ENCODE data around the gene BAHCC1. TPM values are rescaled to one million over a fixed set of nuclear protein-coding genes. Genes with fewer than 3 reads are reported as not detected.

Gene BAHCC1
- total and polyA plus RNA-seq, 9 of the 15 experiments (the other 6 are each of a cell fraction or from before 2014, with no cell fraction given): 0.14 to 26.9 (median 5.0) TPM

GRCh38 chr17:81427173-81428120 lies 32.2 kb downstream of the BAHCC1 start:
- WGBS (ENCODE audit: insufficient coverage, low coverage, missing lambda C conversion rate): 76% methylated on average over 32 of the region's 41 CpGs
- intact Hi-C loops (cut with micrococcal nuclease): no loop called here
- Histone ChIP-seq H3K36me3 (ENCODE audit: control insufficient read depth, insufficient read depth, low read length) (no peaks in the 10 kb centered on the region), H3K9me1 (ENCODE audit: control insufficient read depth, insufficient read depth, low read length) (no peaks in the 10 kb centered on the region), H3K9ac (ENCODE audit: insufficient read depth in 1 of 2, low read depth in 2 of 2, low read length in 2 of 2) (no peak overlapping the region), H3K27me3 (ENCODE audit: control insufficient read depth in 2 of 2, insufficient read depth in 2 of 2, low read length in 2 of 2) (no peaks in the 10 kb centered on the region), H3K9me3 (replicated peaks; ENCODE audit: control insufficient read depth, insufficient read depth, low read depth, low read length) (peaks cover 11% of the 10 kb centered on the region), H3K79me2 (ENCODE audit: control insufficient read depth, insufficient read depth, low read length) (no peaks in the 10 kb centered on the region; the same call in 2 of the 3 replicates), H3K4me1 (replicated peaks in 1 of 2; ENCODE audit: control insufficient read depth in 2 of 2, insufficient read depth in 2 of 2, low read length in 2 of 2) (peaks cover 0 to 70% of the 10 kb centered on the region in 2 experiments; a peak in 4 of 5 replicates), H2AFZ (ENCODE audit: low read depth, low read length) (no peak overlapping the region), H3K27ac (ENCODE audit: extremely low read depth, low read depth, low read length) (no peak overlapping the region), H3K4me3 (no peak overlapping the region), H3K4me2 (ENCODE audit: insufficient read depth, low read length) (no peak overlapping the region), H4K20me1 (replicated peaks; ENCODE audit: control insufficient read depth, insufficient read depth, low read length) (peaks cover 6% of the 10 kb centered on the region; the same call in 1 of the 2 replicates)
- DNase-seq (ENCODE audit: extremely low read depth in 1 of 4, low spot score in 3 of 4): no peak
- no peak for FAIRE-seq
- ChIA-PET POLR2A (no interaction called here), CTCF (ENCODE audit: low intra/inter-chr PET ratio) (no interaction called here)
- ATAC-seq: no peak
- in situ Hi-C loops (cut with MboI): no loop called here
- BruUV-seq (replicated peaks): no TSS peak
- no peak for TF ChIP-seq NBN (IDR thresholded peaks at IDR 0.05; ENCODE audit: low read depth)
- no peak for TF ChIP-seq NEUROD1 (IDR thresholded peaks at IDR 0.05; ENCODE audit: borderline replicate concordance, low read depth, low read length, partially characterized antibody)
- no peak for TF ChIP-seq MYNN (IDR thresholded peaks at IDR 0.05)
- no peak for TF ChIP-seq MYNN (CRISPR knock-in tag; IDR thresholded peaks at IDR 0.05)
- TF ChIP-seq ZNF561 (CRISPR knock-in tag; conservative IDR thresholded peaks at IDR 0.05): no peak
- TF ChIP-seq CCNT2 (IDR thresholded peaks at IDR 0.05; ENCODE audit: borderline replicate concordance, extremely low read depth, insufficient read length, low read depth, low read length): no peak
- TF ChIP-seq SAFB2 (IDR thresholded peaks at IDR 0.05; ENCODE audit: borderline replicate concordance, low read depth, low read length, severe bottlenecking): no peak
- no peak for TF ChIP-seq SMARCB1 (IDR thresholded peaks at IDR 0.05; ENCODE audit: insufficient read length, low read depth)
- TF ChIP-seq TFAM (CRISPR knock-in tag; conservative IDR thresholded peaks at IDR 0.05): no peak
- TF ChIP-seq FOXP1 (CRISPR knock-in tag; IDR thresholded peaks at IDR 0.05): no peak
- TF ChIP-seq HDAC8 (tag; IDR thresholded peaks at IDR 0.05): no peak
- no peak for TF ChIP-seq HEY1 (CRISPR knock-in tag; IDR thresholded peaks at IDR 0.05; ENCODE audit: borderline replicate concordance)
- TF ChIP-seq RNF219 (CRISPR knock-in tag; IDR thresholded peaks at IDR 0.05): no peak
- TF ChIP-seq ZNF124 (CRISPR knock-in tag; IDR thresholded peaks at IDR 0.05): no peak
- no peak for TF ChIP-seq SREBF1 (IDR thresholded peaks at IDR 0.05; ENCODE audit: borderline replicate concordance, low read depth, low read length)
- no peak for TF ChIP-seq ZNF592 (IDR thresholded peaks at IDR 0.05)
